Large intestine (tissue), 12 donors: ENCODE data around the gene FOXL2. TPM values are rescaled to one million over a fixed set of nuclear protein-coding genes. Genes with fewer than 3 reads are reported as not detected.

Source experiments
- DNase-seq, 2 donors: peaks; one replicate each; pipeline versions ENCODE4 v3.0.0 to v3.0.0-alpha.2; 2013
- H3K27ac ChIP-seq: one replicate; pipeline ENCODE4 v1.5.1; 2013; ENCODE audit warnings: low read length
- H3K27me3 ChIP-seq: 2 replicates; pipeline ENCODE4 v1.6.1; 2013; ENCODE audit warnings: low read length; ENCODE audit not compliant: control insufficient read depth, insufficient read depth
- H3K36me3 ChIP-seq: 2 replicates; pipeline ENCODE4 v1.6.1; 2013; ENCODE audit warnings: low read length; ENCODE audit not compliant: control insufficient read depth, insufficient read depth
- H3K4me1 ChIP-seq: one replicate; pipeline ENCODE4 v1.6.1; 2013; ENCODE audit warnings: low read length; ENCODE audit not compliant: control insufficient read depth, insufficient read depth
- H3K4me3 ChIP-seq: one replicate; pipeline ENCODE4 v1.5.1; 2013; ENCODE audit warnings: low read length
- H3K9me3 ChIP-seq: one replicate; pipeline ENCODE4 v1.6.1; 2013; ENCODE audit warnings: mild to moderate bottlenecking, low read depth, low read length, moderate library complexity; ENCODE audit not compliant: control insufficient read depth
- WGBS: methylation state at CpG from one replicate; pipeline ENCODE4 v1.1.5; 2013; ENCODE audit warnings: low lambda C conversion rate; ENCODE audit not compliant: insufficient coverage; 5-methylcytosine and 5-hydroxymethylcytosine counted together
- long read RNA-seq, 11 donors: transcript quantifications; one replicate each; lab custom pipeline, GENCODE V29; 2026
- polyA plus RNA-seq: library from polyadenylated mRNA; unstranded; fragments of 120-200 nt; gene quantifications from one replicate; pipeline ENCODE4 v1.2.1, GENCODE V29; 2013

Gene FOXL2
- not detected for polyA plus RNA-seq
- long read RNA-seq, donor 1, result 0 reads
- long read RNA-seq, donor 2, result 0 reads
- long read RNA-seq, donor 3, result 0 reads
- long read RNA-seq, donor 4, result 0 reads
- long read RNA-seq, donor 5, result 0 reads
- long read RNA-seq, donor 6, result 0 reads
- long read RNA-seq, donor 7, result 0 reads
- long read RNA-seq, donor 8, result 0 reads
- long read RNA-seq, donor 9, result 0 reads
- long read RNA-seq, donor 10, result 0 reads
- long read RNA-seq, donor 11, result 0 reads

GRCh38 chr3:138946663-138947494 is at the start of gene FOXL2, which contains the start of gene FOXL2NB:
TSS of gene FOXL2 (minus strand) at chr3:138947137. CDS start at chr3:138946722, 415 bp downstream.
TSS of gene FOXL2NB (plus strand) at chr3:138947217. CDS start at chr3:138947365, 148 bp downstream.
- Histone ChIP-seq H3K27ac (no peak within 1 kb of the TSS), H3K36me3 (no peaks in the 10 kb centered on the region), H3K4me3 (no peak within 1 kb of the TSS), H3K27me3 (peaks cover 98% of the 10 kb centered on the region), H3K4me1 (peaks cover 11% of the 10 kb centered on the region), H3K9me3 (peaks cover 21% of the 10 kb centered on the region)
- peak in 1 of 2 donors; percentile 33 for DNase-seq
- no CpG with 5 or more reads among the region's 78 CpGs for WGBS

GRCh38 chr3:138995706-138996105 is 48.8 kb upstream of the FOXL2 start:
- Histone ChIP-seq H3K9me3 (peaks cover 3% of the 10 kb centered on the region), H3K36me3 (no peaks in the 10 kb centered on the region), H3K4me1 (no peaks in the 10 kb centered on the region), H3K4me3 (no peak overlapping the region), H3K27me3 (peaks cover 7% of the 10 kb centered on the region), H3K27ac (no peak overlapping the region)
- DNase-seq, result no peak
- no CpG with 5 or more reads among the region's 1 CpG for WGBS

- Histone ChIP-seq H3K27ac (no peak overlapping the region), H3K27me3 (peaks cover 3% of the 10 kb centered on the region), H3K36me3 (no peaks in the 10 kb centered on the region), H3K4me3 (no peak overlapping the region), H3K4me1 (no peaks in the 10 kb centered on the region), H3K9me3 (no peaks in the 10 kb centered on the region)
- DNase-seq, result no peak
- WGBS, result no CpG with 5 or more reads among the region's 2 CpGs
These were observed 40.2 kb upstream of the FOXL2 start for GRCh38 chr3:138987181-138987580.

- no peaks in the 10 kb centered on the region for H3K4me1 ChIP-seq
- no peaks in the 10 kb centered on the region for H3K9me3 ChIP-seq
- H3K36me3 ChIP-seq, result no peaks in the 10 kb centered on the region
- H3K4me3 ChIP-seq, result no peak overlapping the region
- no peak for DNase-seq
- peaks cover 9% of the 10 kb centered on the region for H3K27me3 ChIP-seq
- no peak overlapping the region for H3K27ac ChIP-seq
- 43% methylated on average over 2 of the region's 4 CpGs for WGBS
These were observed 39.0 kb upstream of the FOXL2 start for GRCh38 chr3:138985932-138986331.

GRCh38 chr3:138984816-138985215 is 37.9 kb upstream of the FOXL2 start:
- H3K4me3 ChIP-seq, result no peak overlapping the region
- H3K4me1 ChIP-seq, result no peaks in the 10 kb centered on the region

GRCh38 chr3:138976047-138976446 is 29.1 kb upstream of the FOXL2 start:
- H3K4me3 ChIP-seq, result no peak overlapping the region
- no peak for DNase-seq

More at GRCh38 chr3:138984816-138985215, 37.9 kb upstream of the FOXL2 start:
- Histone ChIP-seq H3K36me3 (no peaks in the 10 kb centered on the region), H3K27me3 (peaks cover 9% of the 10 kb centered on the region), H3K9me3 (no peaks in the 10 kb centered on the region), H3K27ac (no peak overlapping the region)
- no CpG with 5 or more reads among the region's 3 CpGs for WGBS
- no peak for DNase-seq

GRCh38 chr3:138975351-138975750 is 28.4 kb upstream of the FOXL2 start:
- no CpG with 5 or more reads among the region's 8 CpGs for WGBS
- Histone ChIP-seq H3K9me3 (no peaks in the 10 kb centered on the region), H3K27me3 (peaks cover 8% of the 10 kb centered on the region), H3K4me1 (no peaks in the 10 kb centered on the region), H3K27ac (no peak overlapping the region), H3K36me3 (no peaks in the 10 kb centered on the region), H3K4me3 (no peak overlapping the region)
- DNase-seq, result no peak

More at GRCh38 chr3:138976047-138976446, 29.1 kb upstream of the FOXL2 start:
- no peaks in the 10 kb centered on the region for H3K36me3 ChIP-seq
- H3K27me3 ChIP-seq, result peaks cover 2% of the 10 kb centered on the region
- no peaks in the 10 kb centered on the region for H3K9me3 ChIP-seq
- H3K27ac ChIP-seq, result no peak overlapping the region
- no peaks in the 10 kb centered on the region for H3K4me1 ChIP-seq

- H3K4me1 ChIP-seq, result no peaks in the 10 kb centered on the region
- DNase-seq, result no peak
- no peaks in the 10 kb centered on the region for H3K36me3 ChIP-seq
- no CpG with 5 or more reads among the region's 5 CpGs for WGBS
- no peaks in the 10 kb centered on the region for H3K9me3 ChIP-seq
- H3K4me3 ChIP-seq, result no peak overlapping the region
- H3K27ac ChIP-seq, result no peak overlapping the region
- peaks cover 8% of the 10 kb centered on the region for H3K27me3 ChIP-seq
These were observed 27.5 kb upstream of the FOXL2 start for GRCh38 chr3:138974462-138974861.

GRCh38 chr3:138972941-138973340 is 26.0 kb upstream of the FOXL2 start:
- Histone ChIP-seq H3K27ac (no peak overlapping the region), H3K4me3 (no peak overlapping the region), H3K4me1 (no peaks in the 10 kb centered on the region), H3K27me3 (peaks cover 10% of the 10 kb centered on the region), H3K36me3 (no peaks in the 10 kb centered on the region), H3K9me3 (no peaks in the 10 kb centered on the region)
- DNase-seq, result no peak
- no CpG with 5 or more reads among the region's 5 CpGs for WGBS

- Histone ChIP-seq H3K27ac (no peak overlapping the region), H3K9me3 (no peaks in the 10 kb centered on the region), H3K36me3 (no peaks in the 10 kb centered on the region), H3K4me1 (no peaks in the 10 kb centered on the region), H3K4me3 (no peak overlapping the region), H3K27me3 (peaks cover 10% of the 10 kb centered on the region)
- DNase-seq, result no peak
- WGBS, result no CpG with 5 or more reads among the region's 6 CpGs
These were observed 24.9 kb upstream of the FOXL2 start for GRCh38 chr3:138971766-138972320.
